ENCODE measurements around the gene DUOX1.

DNA sequence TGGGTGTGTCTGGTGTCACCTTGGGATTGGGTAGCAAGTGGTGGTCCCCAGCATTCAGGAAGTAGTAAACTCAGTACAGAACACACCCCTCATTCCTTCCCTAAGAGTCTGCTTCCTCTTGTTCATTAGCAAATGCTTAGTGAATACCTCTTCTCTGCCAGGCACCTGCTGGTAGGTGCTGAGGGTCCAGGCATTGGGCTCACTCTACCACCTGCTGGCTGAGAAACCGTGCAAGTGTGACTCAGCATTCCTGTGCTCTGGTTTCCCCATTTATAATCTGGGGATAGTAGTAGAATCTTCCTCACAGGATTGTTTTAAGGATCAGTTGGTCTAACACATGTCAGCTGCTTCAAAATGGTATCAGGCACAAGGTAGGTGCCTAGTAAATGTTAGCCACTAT, 53.2 kb downstream of the DUOX1 start:
- TF ChIP-seq POLR2A (IDR thresholded peaks at IDR 0.05): no peak
- TF ChIP-seq CTCF (IDR thresholded peaks at IDR 0.05): no peak
